ENCODE data around the gene RUFY2. TPM values are rescaled to one million over a fixed set of nuclear protein-coding genes. Genes with fewer than 3 reads are reported as not detected.
"Not testable (repeated sequence)": the region's sequence is repeated elsewhere in the genome, so short reads cannot be mapped to it uniquely, and the experiment has no call there.

Gene RUFY2
- total RNA-seq, 1 donor from 2014 or later = 21.3 TPM

- no peaks in the 10 kb centered on the region for H3K9me3 Mint-ChIP-seq
- H3K4me1 Mint-ChIP-seq (ENCODE audit: unreplicated experiment) = peaks cover 36% of the 10 kb centered on the region
- peak; percentile 100 for DNase-seq (ENCODE audit: extremely low spot score, unreplicated experiment)
- peak within 1 kb of the TSS; percentile 100 for H3K4me3 Mint-ChIP-seq
- peaks cover 4% of the 10 kb centered on the region for H3K27me3 Mint-ChIP-seq
- H3K27ac Mint-ChIP-seq = peak within 1 kb of the TSS; percentile 100
- peaks cover 15% of the 10 kb centered on the region for H3K36me3 Mint-ChIP-seq
- TF ChIP-seq, protein P1, sequence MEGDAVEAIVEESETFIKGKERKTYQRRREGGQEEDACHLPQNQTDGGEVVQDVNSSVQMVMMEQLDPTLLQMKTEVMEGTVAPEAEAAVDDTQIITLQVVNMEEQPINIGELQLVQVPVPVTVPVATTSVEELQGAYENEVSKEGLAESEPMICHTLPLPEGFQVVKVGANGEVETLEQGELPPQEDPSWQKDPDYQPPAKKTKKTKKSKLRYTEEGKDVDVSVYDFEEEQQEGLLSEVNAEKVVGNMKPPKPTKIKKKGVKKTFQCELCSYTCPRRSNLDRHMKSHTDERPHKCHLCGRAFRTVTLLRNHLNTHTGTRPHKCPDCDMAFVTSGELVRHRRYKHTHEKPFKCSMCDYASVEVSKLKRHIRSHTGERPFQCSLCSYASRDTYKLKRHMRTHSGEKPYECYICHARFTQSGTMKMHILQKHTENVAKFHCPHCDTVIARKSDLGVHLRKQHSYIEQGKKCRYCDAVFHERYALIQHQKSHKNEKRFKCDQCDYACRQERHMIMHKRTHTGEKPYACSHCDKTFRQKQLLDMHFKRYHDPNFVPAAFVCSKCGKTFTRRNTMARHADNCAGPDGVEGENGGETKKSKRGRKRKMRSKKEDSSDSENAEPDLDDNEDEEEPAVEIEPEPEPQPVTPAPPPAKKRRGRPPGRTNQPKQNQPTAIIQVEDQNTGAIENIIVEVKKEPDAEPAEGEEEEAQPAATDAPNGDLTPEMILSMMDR (conservative IDR thresholded peaks at IDR 0.05) = peak; percentile 52
These were observed 75.4 kb downstream of the RUFY2 start, which contains the start of gene HNRNPH3 for GRCh38 chr10:68331455-68332258. HNRNPH3 (plus strand) TSS chr10:68332064; CDS start chr10:68337222, 5,158 bp downstream.

DNA sequence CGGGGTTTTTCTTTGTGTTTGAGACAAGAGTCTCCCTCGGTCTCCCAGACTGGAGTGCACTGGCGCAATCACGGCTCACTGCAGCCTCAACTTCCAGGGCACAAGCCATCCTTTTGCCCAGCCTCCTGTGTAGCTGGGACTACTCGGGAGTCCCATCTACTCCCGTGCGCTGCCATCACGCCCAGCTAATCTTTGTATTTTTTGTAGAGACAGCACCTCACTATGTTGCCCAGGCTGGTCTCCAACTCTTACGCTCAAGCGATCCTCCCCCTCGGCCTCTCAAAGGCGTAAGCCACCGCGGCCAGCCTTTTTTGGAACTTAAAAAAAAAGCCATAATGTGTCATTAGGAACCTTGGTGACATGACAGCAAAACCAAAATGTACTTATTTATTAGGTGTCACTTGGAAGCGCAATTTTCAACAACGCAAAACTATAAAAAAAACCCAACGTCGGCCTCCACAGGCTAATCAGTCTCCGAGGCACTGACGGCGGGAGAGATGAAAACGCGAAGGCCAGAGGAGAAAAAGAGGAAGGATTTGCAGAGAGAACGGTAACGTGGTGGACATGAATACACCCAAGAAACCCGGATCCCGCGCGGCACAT is 76.1 kb downstream of the RUFY2 start:
- Mint-ChIP-seq H3K4me3 (peak overlapping the region; percentile 100), H3K27me3 (peaks cover 4% of the 10 kb centered on the region), H3K4me1 (ENCODE audit: unreplicated experiment) (peaks cover 29% of the 10 kb centered on the region), H3K9me3 (no peaks in the 10 kb centered on the region), H3K27ac (peak overlapping the region; percentile 100), H3K36me3 (peaks cover 15% of the 10 kb centered on the region)
- TF ChIP-seq, protein P1 (conservative IDR thresholded peaks at IDR 0.05) = no peak
- no peak for DNase-seq (ENCODE audit: extremely low spot score, unreplicated experiment)

GRCh38 chr10:68329506-68329861 is 77.6 kb downstream of the RUFY2 start:
- Mint-ChIP-seq H3K27me3 (peaks cover 4% of the 10 kb centered on the region), H3K27ac (peak overlapping the region; percentile 36), H3K9me3 (no peaks in the 10 kb centered on the region), H3K4me3 (peak overlapping the region; percentile 23), H3K36me3 (peaks cover 12% of the 10 kb centered on the region), H3K4me1 (ENCODE audit: unreplicated experiment) (peaks cover 17% of the 10 kb centered on the region)
- TF ChIP-seq, protein P1 (conservative IDR thresholded peaks at IDR 0.05) = no peak
- DNase-seq (ENCODE audit: extremely low spot score, unreplicated experiment) = no peak

DNA sequence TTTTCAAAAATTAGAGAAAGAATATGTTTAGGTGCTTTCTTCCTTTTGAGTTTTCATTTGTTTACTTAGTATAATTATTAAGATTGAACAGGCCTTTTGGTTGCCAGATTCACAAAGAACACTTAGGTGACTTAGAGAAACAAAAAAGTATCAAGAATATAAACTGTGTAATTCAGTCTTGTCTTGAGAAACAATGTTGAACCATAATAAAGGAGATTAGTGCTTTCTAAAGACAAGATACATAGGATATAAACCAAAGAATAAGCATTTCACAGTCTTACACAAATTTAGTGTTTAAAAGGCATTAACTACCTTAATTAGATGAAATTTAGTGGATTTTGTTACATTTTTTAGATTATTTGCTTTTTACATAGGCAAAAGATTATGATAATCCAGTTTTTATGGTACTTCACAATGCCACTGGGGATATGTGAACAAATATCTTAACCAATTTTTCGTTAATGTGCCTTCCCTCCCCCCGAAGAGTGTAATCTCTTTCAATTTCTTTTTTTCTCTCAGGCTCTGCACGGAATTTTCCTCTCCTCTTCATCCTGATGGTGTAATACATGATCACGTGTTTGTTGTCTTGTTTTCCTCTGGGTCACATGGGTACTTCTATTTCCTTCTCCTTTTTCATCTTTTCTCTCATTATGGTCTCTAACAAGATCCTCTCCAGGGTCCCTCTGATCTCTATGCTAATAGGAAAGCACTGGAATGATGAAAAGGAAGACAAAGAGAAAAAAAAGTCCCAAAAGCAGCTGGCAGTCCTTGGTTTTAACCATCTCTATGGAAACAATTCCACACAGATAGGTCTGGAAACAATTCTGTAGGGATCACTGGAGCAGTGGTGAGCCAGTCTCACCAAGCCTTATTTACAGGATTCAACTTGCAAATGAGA is 78.9 kb downstream of the RUFY2 start:
- Mint-ChIP-seq H3K27ac (peak overlapping the region; percentile 27), H3K4me3 (peak overlapping the region; percentile 49), H3K36me3 (peaks cover 4% of the 10 kb centered on the region), H3K27me3 (peaks cover 4% of the 10 kb centered on the region), H3K4me1 (ENCODE audit: unreplicated experiment) (peaks cover 16% of the 10 kb centered on the region), H3K9me3 (no peaks in the 10 kb centered on the region)
- TF ChIP-seq, protein P1 (conservative IDR thresholded peaks at IDR 0.05) = no peak
- DNase-seq (ENCODE audit: extremely low spot score, unreplicated experiment) = no peak

DNA sequence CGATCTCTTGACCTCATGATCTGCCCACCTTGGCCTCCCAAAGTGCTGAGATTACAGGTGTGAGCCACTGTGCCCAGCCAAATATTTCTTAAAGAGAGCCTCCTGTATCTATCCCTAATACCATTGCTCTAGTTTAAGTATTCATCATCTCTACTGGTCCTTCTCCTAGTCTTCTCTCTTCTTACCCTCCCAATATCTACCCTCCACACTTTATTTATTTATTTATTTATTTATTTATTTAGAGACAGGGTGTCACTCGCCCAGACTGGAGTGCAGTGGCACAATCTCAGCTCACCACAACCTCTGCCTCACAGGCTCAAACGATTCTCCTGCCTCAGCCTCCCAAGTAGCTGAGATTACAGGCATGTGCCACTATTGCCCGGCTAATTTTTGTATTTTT is 82.7 kb downstream of the RUFY2 start:
- H3K4me3 Mint-ChIP-seq; H3K27ac Mint-ChIP-seq; H3K9me3 Mint-ChIP-seq; DNase-seq (ENCODE audit: extremely low spot score, unreplicated experiment); H3K27me3 Mint-ChIP-seq; H3K36me3 Mint-ChIP-seq: not testable (repeated sequence)
- peaks cover 10% of the 10 kb centered on the region for H3K4me1 Mint-ChIP-seq (ENCODE audit: unreplicated experiment)

Measured in type B pancreatic cell (in vitro differentiated cells).